DOHH2 (cell line): ENCODE results near the gene MRPS18A.

Experiments
- H3F3A ChIP-seq: fragments of 200-600 bp; sonication (generic), shearing (Covaris generic); 2 replicates; pipeline ENCODE4 v1.6.0; 2016; ENCODE audit warnings: antibody characterized with exemption, mild to moderate bottlenecking; ENCODE audit not compliant: control insufficient read depth, insufficient read depth
- H3K27ac ChIP-seq: fragments of 200-600 bp; sonication (generic); 2 replicates; pipeline ENCODE4 v1.5.1; 2014; ENCODE audit warnings: low read depth, mild to moderate bottlenecking, low read length, moderate library complexity
- H3K27me3 ChIP-seq: fragments of 200-600 bp; sonication (generic); 2 replicates; pipeline ENCODE4 v1.6.1; 2014; ENCODE audit warnings: mild to moderate bottlenecking, low read length, mixed read lengths; ENCODE audit not compliant: control insufficient read depth
- H3K36me3 ChIP-seq: fragments of 200-600 bp; sonication (generic); 2 replicates; pipeline ENCODE4 v1.6.1; 2014; ENCODE audit warnings: mild to moderate bottlenecking, low read length, moderate library complexity, mixed read lengths; ENCODE audit not compliant: control insufficient read depth
- H3K4me1 ChIP-seq: fragments of 200-600 bp; sonication (generic); 2 replicates; pipeline ENCODE4 v1.6.1; 2014; ENCODE audit warnings: mild to moderate bottlenecking, low read length, mixed read lengths; ENCODE audit not compliant: control insufficient read depth
- H3K4me2 ChIP-seq: fragments of 200-600 bp; sonication (generic); 2 replicates; pipeline ENCODE4 v1.6.0; 2014; ENCODE audit warnings: mild to moderate bottlenecking, low read length, moderate library complexity
- H3K4me3 ChIP-seq: fragments of 200-600 bp; sonication (generic); 2 replicates; pipeline ENCODE4 v1.5.1; 2014; ENCODE audit warnings: mild to moderate bottlenecking, low read length, mixed read lengths
- H3K79me2 ChIP-seq: fragments of 200-600 bp; sonication (generic); 2 replicates; pipeline ENCODE4 v1.6.1; 2014; ENCODE audit warnings: mild to moderate bottlenecking, low read length, mixed read lengths; ENCODE audit not compliant: control insufficient read depth
- H3K9me2 ChIP-seq: fragments of 200-600 bp; sonication (generic); replicated peaks from 2 replicates; pipeline ENCODE4 v1.6.1; 2014; ENCODE audit warnings: mild to moderate bottlenecking, low read length, mixed read lengths; ENCODE audit not compliant: control insufficient read depth
- H3K9me3 ChIP-seq: fragments of 200-600 bp; sonication (generic); 2 replicates; pipeline ENCODE4 v1.6.1; 2014; ENCODE audit warnings: antibody characterized with exemption, low read length, mixed read lengths; ENCODE audit not compliant: control insufficient read depth, insufficient read depth
- H4K20me1 ChIP-seq: fragments of 200-600 bp; sonication (generic); 2 replicates; pipeline ENCODE4 v1.6.0; 2014; ENCODE audit warnings: low read depth, mild to moderate bottlenecking, antibody characterized with exemption, low read length, moderate library complexity; ENCODE audit not compliant: control insufficient read depth, insufficient read depth
- CTCF ChIP-seq: fragments of 200-600 bp; sonication (generic); IDR thresholded peaks from one replicate; pipeline ENCODE4 v1.5.1; 2014; ENCODE audit warnings: antibody characterized with exemption, mild to moderate bottlenecking, low read depth, low read length; ENCODE audit not compliant: poor library complexity, severe bottlenecking
- EZH2phosphoT487 ChIP-seq: fragments of 200-600 bp; sonication (generic); IDR thresholded peaks from 2 replicates; pipeline ENCODE4 v1.6.1; 2017; ENCODE audit warnings: borderline replicate concordance, mild to moderate bottlenecking, antibody characterized with exemption, low read length, moderate library complexity, mixed read lengths

Gene MRPS18A

GRCh38 chr6:43677759-43678158 lies 9.8 kb downstream of the MRPS18A start:
- Histone ChIP-seq H3K9me2 (no peaks in the 10 kb centered on the region), H3K36me3 (peaks cover 92% of the 10 kb centered on the region), H3K79me2 (peaks cover 24% of the 10 kb centered on the region), H3K27me3 (no peaks in the 10 kb centered on the region), H3K9me3 (no peaks in the 10 kb centered on the region), H3K4me3 (no peak overlapping the region), H3K27ac (no peak overlapping the region), H3F3A (no peaks in the 10 kb centered on the region), H3K4me2 (no peak overlapping the region), H4K20me1 (0 out of 2 replicates have a peak, but pooled peaks cover 6% of the 10 kb centered on the region), H3K4me1 (no peaks in the 10 kb centered on the region)
- TF ChIP-seq EZH2phosphoT487 (no peak), CTCF (no peak)

DNA sequence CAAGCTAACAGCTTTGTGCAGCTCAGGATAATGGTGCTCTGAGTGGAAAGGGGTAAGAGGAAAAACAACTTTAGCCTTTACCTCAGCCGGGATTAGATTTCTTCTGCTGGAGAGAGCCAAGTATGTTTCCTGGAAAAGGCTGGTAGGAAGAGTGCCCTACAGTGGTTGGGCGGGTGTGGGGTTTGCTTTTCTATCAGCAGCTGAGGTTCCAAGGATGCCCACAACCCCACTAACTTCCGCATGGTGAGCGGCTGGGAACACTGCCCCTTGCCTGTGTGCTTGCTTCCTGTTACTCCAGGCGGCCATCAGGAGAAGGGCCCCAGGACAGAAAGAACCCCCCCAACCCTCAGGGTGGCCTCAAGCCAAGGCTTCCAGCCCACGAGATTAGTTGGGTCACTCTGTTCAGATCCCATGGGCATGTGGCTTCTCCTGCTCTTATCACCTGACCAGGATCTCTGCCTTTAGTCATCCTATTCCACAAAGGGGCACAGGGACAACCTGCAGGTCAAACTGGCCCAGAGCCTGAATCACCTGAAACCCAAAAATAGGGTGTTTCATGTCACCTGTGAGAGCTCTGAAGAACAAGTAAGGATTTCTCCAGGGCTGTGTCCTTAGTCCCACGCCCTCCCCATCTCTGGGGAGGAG lies 10.5 kb downstream of the MRPS18A start:
- H3K27me3 ChIP-seq, result no peaks in the 10 kb centered on the region
- no peak overlapping the region for H3K4me2 ChIP-seq
- H3K79me2 ChIP-seq, result peaks cover 17% of the 10 kb centered on the region
- H3K36me3 ChIP-seq, result peaks cover 90% of the 10 kb centered on the region
- H4K20me1 ChIP-seq, result 0 out of 2 replicates have a peak, but pooled peaks cover 6% of the 10 kb centered on the region
- no peak for TF ChIP-seq EZH2phosphoT487
- TF ChIP-seq CTCF, result no peak
- H3K9me3 ChIP-seq, result no peaks in the 10 kb centered on the region
- no peaks in the 10 kb centered on the region for H3K9me2 ChIP-seq
- H3F3A ChIP-seq, result no peaks in the 10 kb centered on the region
- no peaks in the 10 kb centered on the region for H3K4me1 ChIP-seq
- no peak overlapping the region for H3K4me3 ChIP-seq
- no peak overlapping the region for H3K27ac ChIP-seq

GRCh38 chr6:43674921-43675320 lies 12.7 kb downstream of the MRPS18A start:
- no peaks in the 10 kb centered on the region for H4K20me1 ChIP-seq
- no peaks in the 10 kb centered on the region for H3K4me1 ChIP-seq
- TF ChIP-seq EZH2phosphoT487, result no peak
- no peak for TF ChIP-seq CTCF
- no peaks in the 10 kb centered on the region for H3K9me2 ChIP-seq
- H3K27ac ChIP-seq, result no peak overlapping the region
- H3K4me2 ChIP-seq, result no peak overlapping the region
- H3F3A ChIP-seq, result no peaks in the 10 kb centered on the region
- no peak overlapping the region for H3K4me3 ChIP-seq
- H3K36me3 ChIP-seq, result peaks cover 81% of the 10 kb centered on the region
- no peaks in the 10 kb centered on the region for H3K79me2 ChIP-seq
- H3K9me3 ChIP-seq, result no peaks in the 10 kb centered on the region
- H3K27me3 ChIP-seq, result no peaks in the 10 kb centered on the region
